CD14-positive monocyte (primary cell): ENCODE results near the gene MMUT. TPM values are rescaled to one million over a fixed set of nuclear protein-coding genes. Genes with fewer than 3 reads are reported as not detected.
"Not testable (repeated sequence)": the region's sequence is repeated elsewhere in the genome, so short reads cannot be mapped to it uniquely, and the experiment has no call there.

ENCODE experiments used
- DNase-seq, 3 donors: peaks; one replicate each; pipeline ENCODE4 v3.0.0-alpha.2; 2011 to 2022
- H2AFZ ChIP-seq: 2 replicates; pipeline ENCODE4 v1.6.0; 2012; ENCODE audit warnings: mild to moderate bottlenecking, low read depth, low read length, inconsistent platforms; ENCODE audit not compliant: insufficient read depth, poor library complexity, severe bottlenecking
- H3K27ac ChIP-seq, 2 donors: 1 replicate in 1 of 2; 2 replicates in 1 of 2; pipeline ENCODE4 v1.5.1; 2012 to 2013; ENCODE audit warnings: low read length in 2 of 2, control low read depth in 1 of 2, inconsistent platforms in 1 of 2, low read depth in 1 of 2, mild to moderate bottlenecking in 1 of 2
- H3K27me3 ChIP-seq, 2 donors: one replicate each; pipeline versions ENCODE4 v1.6.0 to v1.6.1; 2011 to 2013; ENCODE audit warnings: low read length in 2 of 2; ENCODE audit not compliant: control insufficient read depth in 2 of 2, insufficient read depth in 2 of 2
- H3K36me3 ChIP-seq, 2 donors: replicated peaks in 1 of 2; 1 replicate in 1 of 2; 2 replicates in 1 of 2; pipeline versions ENCODE4 v1.5.1 to v1.6.1; 2012 to 2013; ENCODE audit warnings: low read length in 2 of 2, control low read depth in 1 of 2, inconsistent platforms in 1 of 2, mild to moderate bottlenecking in 1 of 2; ENCODE audit not compliant: insufficient read depth in 2 of 2, control insufficient read depth in 1 of 2
- H3K4me1 ChIP-seq, 2 donors: 1 replicate in 1 of 2; 2 replicates in 1 of 2; pipeline versions ENCODE4 v1.5.1 to v1.6.1; 2012 to 2013; ENCODE audit warnings: low read length in 2 of 2, control low read depth in 1 of 2, inconsistent platforms in 1 of 2, mild to moderate bottlenecking in 1 of 2, moderate library complexity in 1 of 2; ENCODE audit not compliant: insufficient read depth in 2 of 2, control insufficient read depth in 1 of 2
- H3K4me2 ChIP-seq: replicated peaks from 2 replicates; pipeline ENCODE3; 2012; ENCODE audit warnings: low read length, moderate library complexity, mild to moderate bottlenecking; ENCODE audit not compliant: poor library complexity, severe bottlenecking; ENCODE audit errors: extremely low read depth
- H3K4me3 ChIP-seq, 3 experiments: fragments of 200-600 bp in 1 of 3; sonication (generic) in 1 of 3; replicated peaks in 1 of 3; 1 replicate in 2 of 3; 2 replicates in 1 of 3; pipeline ENCODE4 v1.5.1; 2011 to 2013; ENCODE audit warnings: low read length in 3 of 3, mild to moderate bottlenecking in 3 of 3, control low read depth in 2 of 3, low read depth in 2 of 3, inconsistent platforms in 1 of 3, moderate library complexity in 1 of 3
- H3K79me2 ChIP-seq: 2 replicates; pipeline ENCODE4 v1.6.0; 2012; ENCODE audit warnings: mild to moderate bottlenecking, control low read depth, inconsistent platforms, low read length, moderate library complexity; ENCODE audit not compliant: insufficient read depth
- H3K9ac ChIP-seq: 2 replicates; pipeline ENCODE4 v1.6.0; 2017; ENCODE audit warnings: low read length, mild to moderate bottlenecking; ENCODE audit not compliant: insufficient read depth, poor library complexity, severe bottlenecking
- H3K9me3 ChIP-seq, 2 donors: replicated peaks in 1 of 2; 1 replicate in 1 of 2; 2 replicates in 1 of 2; pipeline versions ENCODE4 v1.5.1 to v1.6.1; 2012 to 2013; ENCODE audit warnings: low read length in 2 of 2, control low read depth in 1 of 2; ENCODE audit not compliant: control insufficient read depth in 1 of 2, insufficient read depth in 1 of 2
- H4K20me1 ChIP-seq: 2 replicates; pipeline ENCODE4 v1.6.0; 2012; ENCODE audit warnings: mild to moderate bottlenecking, low read length, control low read depth, moderate library complexity; ENCODE audit not compliant: insufficient read depth
- H3K27ac Mint-ChIP-seq, 7 donors: one replicate each; pipeline ENCODE4 v1.8.0; 2020; ENCODE audit warnings: mild to moderate bottlenecking in 7 of 7, mixed read lengths in 7 of 7, moderate library complexity in 6 of 7, inconsistent platforms in 2 of 7
- H3K27me3 Mint-ChIP-seq, 3 donors: one replicate each; pipeline ENCODE4 v1.8.0; 2021 to 2022; ENCODE audit warnings: low read depth in 3 of 3, mild to moderate bottlenecking in 3 of 3, mixed read lengths in 3 of 3, moderate library complexity in 3 of 3, inconsistent platforms in 1 of 3
- H3K36me3 Mint-ChIP-seq, 2 donors: one replicate each; pipeline ENCODE4 v1.8.0; 2020; ENCODE audit warnings: mixed read lengths in 2 of 2, inconsistent platforms in 1 of 2, mild to moderate bottlenecking in 1 of 2
- H3K4me1 Mint-ChIP-seq: one replicate; pipeline ENCODE4 v1.8.0; 2020; ENCODE audit warnings: mild to moderate bottlenecking, mixed read lengths
- H3K4me3 Mint-ChIP-seq, 2 donors: one replicate each; pipeline ENCODE4 v1.8.0; 2020; ENCODE audit warnings: mild to moderate bottlenecking in 2 of 2, mixed read lengths in 2 of 2, moderate library complexity in 1 of 2
- H3K9me3 Mint-ChIP-seq, 7 donors: one replicate each; pipeline ENCODE4 v1.8.0; 2020 to 2022; ENCODE audit warnings: mixed read lengths in 7 of 7, mild to moderate bottlenecking in 6 of 7, moderate library complexity in 6 of 7, inconsistent platforms in 2 of 7
- WGBS: methylation state at CpG from one replicate; pipeline ENCODE4 v1.1.5; 2013; ENCODE audit warnings: missing lambda C conversion rate; ENCODE audit not compliant: insufficient coverage; 5-methylcytosine and 5-hydroxymethylcytosine counted together
- intact Hi-C, 2 donors: fragments of 100-400 bp; cut with micrococcal nuclease; formaldehyde crosslinking; loops; one replicate each; pipeline versions ENCODE4 v1.15.0 to v1.15.1; 2023
- polyA plus RNA-seq, 3 donors: library from polyadenylated mRNA; depleted of rRNA in 1 of 3; unstranded in 2 of 3; stranded (reverse) in 1 of 3; fragments of 300-500 nt in 2 of 3; fragments of >200 nt in 1 of 3; fragmentation: Illumina TruSeq in 2 of 3; gene quantifications; 1 replicate in 2 of 3; 2 replicates in 1 of 3; pipeline ENCODE4 v1.2.3, GENCODE V29; 2012 to 2021
- TF ChIP-seq, protein P1 (sequence below): fragments of 200-600 bp; IDR thresholded peaks from one replicate; pipeline ENCODE4 v1.8.0; 2022; ENCODE audit warnings: antibody characterized with exemption, mild to moderate bottlenecking

MMUT gene
- polyA plus RNA-seq, 3 donors: 3.2 to 9.2 (median 6.4) TPM

DNA sequence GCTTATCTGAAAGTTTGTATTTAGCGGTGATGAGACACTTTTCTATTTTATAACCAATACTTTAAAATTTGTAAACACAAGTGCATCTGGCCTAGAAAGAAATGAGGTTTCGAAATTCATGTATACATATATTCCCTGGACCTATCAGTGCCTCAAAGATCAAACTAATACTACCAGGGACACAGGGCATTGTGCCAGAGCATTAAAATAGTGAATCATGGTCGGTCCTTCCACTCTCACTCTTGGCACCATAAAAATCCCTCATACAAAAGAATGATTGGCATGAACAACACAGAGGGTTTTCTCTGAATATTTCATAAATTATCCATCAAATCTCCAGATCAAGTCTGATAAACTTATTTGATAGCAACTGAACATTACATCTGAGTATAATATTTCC, 62.0 kb downstream of the MMUT start:
- no peaks in the 10 kb centered on the region for H3K36me3 ChIP-seq
- no peak overlapping the region for H3K27ac ChIP-seq
- TF ChIP-seq, protein P1, sequence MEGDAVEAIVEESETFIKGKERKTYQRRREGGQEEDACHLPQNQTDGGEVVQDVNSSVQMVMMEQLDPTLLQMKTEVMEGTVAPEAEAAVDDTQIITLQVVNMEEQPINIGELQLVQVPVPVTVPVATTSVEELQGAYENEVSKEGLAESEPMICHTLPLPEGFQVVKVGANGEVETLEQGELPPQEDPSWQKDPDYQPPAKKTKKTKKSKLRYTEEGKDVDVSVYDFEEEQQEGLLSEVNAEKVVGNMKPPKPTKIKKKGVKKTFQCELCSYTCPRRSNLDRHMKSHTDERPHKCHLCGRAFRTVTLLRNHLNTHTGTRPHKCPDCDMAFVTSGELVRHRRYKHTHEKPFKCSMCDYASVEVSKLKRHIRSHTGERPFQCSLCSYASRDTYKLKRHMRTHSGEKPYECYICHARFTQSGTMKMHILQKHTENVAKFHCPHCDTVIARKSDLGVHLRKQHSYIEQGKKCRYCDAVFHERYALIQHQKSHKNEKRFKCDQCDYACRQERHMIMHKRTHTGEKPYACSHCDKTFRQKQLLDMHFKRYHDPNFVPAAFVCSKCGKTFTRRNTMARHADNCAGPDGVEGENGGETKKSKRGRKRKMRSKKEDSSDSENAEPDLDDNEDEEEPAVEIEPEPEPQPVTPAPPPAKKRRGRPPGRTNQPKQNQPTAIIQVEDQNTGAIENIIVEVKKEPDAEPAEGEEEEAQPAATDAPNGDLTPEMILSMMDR: no peak
- Mint-ChIP-seq H3K4me1 (no peaks in the 10 kb centered on the region), H3K27me3 (peaks cover 0 to 2% (median 0%) of the 10 kb centered on the region in 3 donors), H3K4me3 (no peak overlapping the region), H3K36me3 (no peaks in the 10 kb centered on the region), H3K9me3 (peaks cover 0 to 3% (median 0%) of the 10 kb centered on the region in 7 donors), H3K27ac (no peak overlapping the region)
- H2AFZ ChIP-seq: no peak overlapping the region
- no peak overlapping the region for H3K4me3 ChIP-seq
- DNase-seq: no peak
- WGBS: no CpG with 5 or more reads among the region's 3 CpGs
- no peaks in the 10 kb centered on the region for H3K4me1 ChIP-seq
- no peaks in the 10 kb centered on the region for H4K20me1 ChIP-seq
- no peaks in the 10 kb centered on the region for H3K27me3 ChIP-seq
- no peak overlapping the region for H3K9ac ChIP-seq
- intact Hi-C loops: no loop called here
- H3K4me2 ChIP-seq: no peak overlapping the region
- H3K9me3 ChIP-seq: no peaks in the 10 kb centered on the region
- H3K79me2 ChIP-seq: no peaks in the 10 kb centered on the region

DNA sequence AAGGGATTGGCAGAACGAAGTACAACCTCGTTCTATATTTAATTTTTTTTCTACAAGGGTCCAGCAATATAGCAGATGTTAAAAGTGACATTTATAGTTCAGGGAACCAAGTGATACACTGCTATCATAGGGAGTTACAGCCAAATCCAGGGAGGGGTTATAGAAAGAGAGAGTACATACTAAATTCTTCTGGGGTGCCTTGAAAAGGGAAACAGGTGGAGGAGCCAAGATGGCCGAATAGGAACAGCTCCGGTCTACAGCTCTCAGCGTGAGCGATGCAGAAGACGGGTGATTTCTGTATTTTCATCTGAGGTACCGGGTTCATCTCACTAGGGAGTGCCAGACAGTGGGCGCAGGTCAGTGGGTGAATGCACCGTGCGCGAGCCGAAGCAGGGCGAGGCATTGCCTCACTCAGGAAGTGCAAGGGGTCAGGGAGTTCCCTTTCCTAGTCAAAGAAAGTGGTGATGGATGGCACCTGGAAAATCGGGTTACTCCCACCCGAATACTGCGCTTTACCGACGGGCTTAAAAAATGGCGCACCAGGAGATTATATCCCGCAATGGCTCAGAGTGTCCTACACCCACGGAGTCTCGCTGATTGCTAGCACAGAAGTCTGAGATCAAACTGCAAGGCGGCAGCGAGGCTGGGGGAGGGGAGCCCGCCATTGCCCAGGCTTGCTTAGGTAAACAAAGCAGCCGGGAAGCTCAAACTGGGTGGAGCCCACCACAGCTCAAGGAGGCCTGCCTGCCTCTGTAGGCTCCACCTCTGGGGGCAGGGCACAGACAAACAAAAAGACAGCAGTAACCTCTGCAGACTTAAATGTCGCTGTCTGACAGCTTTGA, 76.2 kb downstream of the MMUT start:
- H3K27me3 ChIP-seq, H3K4me3 ChIP-seq, H3K9me3 ChIP-seq, H3K27me3 Mint-ChIP-seq, intact Hi-C loops, H3K9ac ChIP-seq, H3K4me2 ChIP-seq, H4K20me1 ChIP-seq, H3K36me3 Mint-ChIP-seq, DNase-seq, H3K36me3 ChIP-seq, H3K4me3 Mint-ChIP-seq, H2AFZ ChIP-seq, H3K4me1 ChIP-seq, H3K27ac ChIP-seq, H3K27ac Mint-ChIP-seq, H3K4me1 Mint-ChIP-seq, H3K79me2 ChIP-seq: not testable (repeated sequence)
- 96% methylated on average over 14 of the region's 28 CpGs for WGBS
- H3K9me3 Mint-ChIP-seq: peaks cover 2 to 17% (median 4%) of the 10 kb centered on the region in 7 donors
